HL-60 (cell line): ENCODE results near the gene COX20.
A peak's percentile ranks its signal among the peaks of the same experiment; 100 is the strongest.

ENCODE experiments used
- GABPA ChIP-seq: IDR thresholded peaks from 2 replicates; pipeline ENCODE4 v1.6.1; 2012; ENCODE audit warnings: low read depth
- POLR2AphosphoS5 ChIP-seq: IDR thresholded peaks from 2 replicates; pipeline ENCODE4 v1.6.1; 2012; ENCODE audit warnings: low read depth
- TF ChIP-seq, protein P1 (sequence below): IDR thresholded peaks from one replicate; pipeline ENCODE4 v1.5.1; 2011; ENCODE audit warnings: low read length, control low read depth, inconsistent platforms; ENCODE audit not compliant: insufficient read depth
- TF ChIP-seq, protein P2 (sequence below): IDR thresholded peaks from 2 replicates; pipeline ENCODE4 v1.6.1; 2012; ENCODE audit warnings: low read depth; ENCODE audit not compliant: insufficient replicate concordance

DNA sequence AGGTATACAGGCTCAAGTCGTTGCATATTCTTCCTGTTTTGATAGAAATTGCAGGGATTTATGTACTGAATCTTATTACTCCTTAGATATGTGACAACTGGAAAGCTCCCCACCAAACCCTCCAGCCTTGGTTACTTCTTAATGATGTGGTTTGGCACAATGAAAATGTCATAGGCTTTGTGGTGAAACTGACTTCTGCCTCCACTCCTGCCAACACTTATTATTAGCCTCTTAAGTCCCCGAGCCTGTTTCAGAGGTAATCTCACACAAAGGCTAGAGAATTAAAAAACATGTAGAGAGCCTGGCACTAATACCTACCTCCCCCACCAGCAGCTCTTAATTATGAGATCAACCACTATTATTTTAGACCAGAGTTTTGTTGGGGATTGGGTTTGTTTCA, 4.2 kb downstream of the COX20 start:
- TF ChIP-seq, protein P1, sequence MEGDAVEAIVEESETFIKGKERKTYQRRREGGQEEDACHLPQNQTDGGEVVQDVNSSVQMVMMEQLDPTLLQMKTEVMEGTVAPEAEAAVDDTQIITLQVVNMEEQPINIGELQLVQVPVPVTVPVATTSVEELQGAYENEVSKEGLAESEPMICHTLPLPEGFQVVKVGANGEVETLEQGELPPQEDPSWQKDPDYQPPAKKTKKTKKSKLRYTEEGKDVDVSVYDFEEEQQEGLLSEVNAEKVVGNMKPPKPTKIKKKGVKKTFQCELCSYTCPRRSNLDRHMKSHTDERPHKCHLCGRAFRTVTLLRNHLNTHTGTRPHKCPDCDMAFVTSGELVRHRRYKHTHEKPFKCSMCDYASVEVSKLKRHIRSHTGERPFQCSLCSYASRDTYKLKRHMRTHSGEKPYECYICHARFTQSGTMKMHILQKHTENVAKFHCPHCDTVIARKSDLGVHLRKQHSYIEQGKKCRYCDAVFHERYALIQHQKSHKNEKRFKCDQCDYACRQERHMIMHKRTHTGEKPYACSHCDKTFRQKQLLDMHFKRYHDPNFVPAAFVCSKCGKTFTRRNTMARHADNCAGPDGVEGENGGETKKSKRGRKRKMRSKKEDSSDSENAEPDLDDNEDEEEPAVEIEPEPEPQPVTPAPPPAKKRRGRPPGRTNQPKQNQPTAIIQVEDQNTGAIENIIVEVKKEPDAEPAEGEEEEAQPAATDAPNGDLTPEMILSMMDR, result no peak
- TF ChIP-seq POLR2AphosphoS5, result peak; percentile 23; the same call in 1 of the 2 replicates
- TF ChIP-seq, protein P2, sequence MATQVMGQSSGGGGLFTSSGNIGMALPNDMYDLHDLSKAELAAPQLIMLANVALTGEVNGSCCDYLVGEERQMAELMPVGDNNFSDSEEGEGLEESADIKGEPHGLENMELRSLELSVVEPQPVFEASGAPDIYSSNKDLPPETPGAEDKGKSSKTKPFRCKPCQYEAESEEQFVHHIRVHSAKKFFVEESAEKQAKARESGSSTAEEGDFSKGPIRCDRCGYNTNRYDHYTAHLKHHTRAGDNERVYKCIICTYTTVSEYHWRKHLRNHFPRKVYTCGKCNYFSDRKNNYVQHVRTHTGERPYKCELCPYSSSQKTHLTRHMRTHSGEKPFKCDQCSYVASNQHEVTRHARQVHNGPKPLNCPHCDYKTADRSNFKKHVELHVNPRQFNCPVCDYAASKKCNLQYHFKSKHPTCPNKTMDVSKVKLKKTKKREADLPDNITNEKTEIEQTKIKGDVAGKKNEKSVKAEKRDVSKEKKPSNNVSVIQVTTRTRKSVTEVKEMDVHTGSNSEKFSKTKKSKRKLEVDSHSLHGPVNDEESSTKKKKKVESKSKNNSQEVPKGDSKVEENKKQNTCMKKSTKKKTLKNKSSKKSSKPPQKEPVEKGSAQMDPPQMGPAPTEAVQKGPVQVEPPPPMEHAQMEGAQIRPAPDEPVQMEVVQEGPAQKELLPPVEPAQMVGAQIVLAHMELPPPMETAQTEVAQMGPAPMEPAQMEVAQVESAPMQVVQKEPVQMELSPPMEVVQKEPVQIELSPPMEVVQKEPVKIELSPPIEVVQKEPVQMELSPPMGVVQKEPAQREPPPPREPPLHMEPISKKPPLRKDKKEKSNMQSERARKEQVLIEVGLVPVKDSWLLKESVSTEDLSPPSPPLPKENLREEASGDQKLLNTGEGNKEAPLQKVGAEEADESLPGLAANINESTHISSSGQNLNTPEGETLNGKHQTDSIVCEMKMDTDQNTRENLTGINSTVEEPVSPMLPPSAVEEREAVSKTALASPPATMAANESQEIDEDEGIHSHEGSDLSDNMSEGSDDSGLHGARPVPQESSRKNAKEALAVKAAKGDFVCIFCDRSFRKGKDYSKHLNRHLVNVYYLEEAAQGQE, result no peak
- no peak for TF ChIP-seq GABPA
